ENCODE results near the gene SHB.

Gene SHB

DNA sequence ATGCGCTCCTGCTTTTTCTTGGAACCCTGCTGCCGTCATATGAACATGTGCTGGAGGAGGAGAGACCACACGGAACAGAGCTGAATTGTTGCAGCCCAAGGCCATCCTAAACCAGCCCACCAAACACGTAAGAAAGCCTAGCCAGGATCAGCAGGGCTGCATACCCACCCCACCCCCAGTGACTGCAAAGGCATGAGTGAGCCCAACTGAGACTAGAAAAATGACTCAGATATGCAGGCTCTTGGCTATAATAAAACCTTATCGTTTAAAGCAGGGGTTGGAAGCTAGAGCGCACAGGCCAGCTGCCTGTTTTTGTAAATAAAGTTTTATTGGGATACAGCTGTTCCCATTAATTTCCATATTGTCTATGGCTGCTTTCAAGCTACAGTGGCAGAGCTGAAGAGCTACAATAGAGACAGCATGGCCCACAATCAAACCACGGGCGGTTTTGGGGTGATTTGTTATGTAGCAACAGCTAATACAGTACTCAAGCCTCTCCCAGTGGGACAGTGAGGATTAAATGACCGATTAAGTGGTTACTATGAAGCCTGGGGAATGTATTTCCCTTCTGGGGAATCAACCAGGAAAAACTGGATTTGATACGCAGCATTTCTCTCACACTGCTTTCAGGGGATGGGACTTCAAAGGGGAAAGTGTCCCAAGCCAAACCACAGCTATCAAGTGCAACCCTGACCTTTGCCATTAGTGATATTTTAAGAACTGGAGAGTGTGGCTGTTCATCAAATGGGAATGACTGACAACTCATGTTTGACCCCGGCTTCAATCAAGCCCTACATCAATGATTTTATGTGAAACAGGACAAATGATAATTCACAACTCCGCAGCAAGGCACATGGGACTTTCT, 6.3 kb downstream of the SHB start:
- no peak overlapping the region for H3K27ac Mint-ChIP-seq
- H3K4me3 Mint-ChIP-seq = no peak overlapping the region
- H3K36me3 Mint-ChIP-seq = no peaks in the 10 kb centered on the region
- ATAC-seq (ENCODE audit: low read depth) (no peak), DNase-seq (ENCODE audit: low spot score in 2 of 2) (no peak)
- H3K27me3 Mint-ChIP-seq = peaks cover 24% of the 10 kb centered on the region
- peaks cover 24% of the 10 kb centered on the region for H3K4me1 Mint-ChIP-seq
- no peaks in the 10 kb centered on the region for H3K9me3 Mint-ChIP-seq

DNA sequence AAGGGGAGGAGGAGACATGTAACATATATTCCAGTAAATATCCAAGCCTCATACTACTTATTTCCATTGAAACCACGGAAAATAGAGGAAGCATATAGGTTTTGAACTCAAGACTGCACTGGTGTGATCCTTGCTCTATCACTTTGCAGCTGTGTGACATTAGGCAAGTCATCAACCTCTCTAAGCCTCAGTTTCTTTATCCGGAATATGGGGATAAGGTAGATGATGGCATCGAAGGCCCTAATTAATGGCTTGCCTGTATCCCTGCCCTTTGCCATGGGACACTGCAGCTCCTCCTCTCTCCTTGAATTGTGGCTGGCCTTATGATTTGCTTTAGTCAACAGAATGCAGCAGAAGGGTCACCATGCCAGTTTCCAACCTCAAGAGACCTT, 6.9 kb downstream of the SHB start:
- ATAC-seq (ENCODE audit: low read depth) (no peak), DNase-seq (ENCODE audit: low spot score in 2 of 2) (no peak)
- Mint-ChIP-seq H3K36me3 (no peaks in the 10 kb centered on the region), H3K9me3 (no peaks in the 10 kb centered on the region), H3K4me3 (no peak overlapping the region), H3K27me3 (peaks cover 22% of the 10 kb centered on the region), H3K27ac (no peak overlapping the region), H3K4me1 (peaks cover 24% of the 10 kb centered on the region)

DNA sequence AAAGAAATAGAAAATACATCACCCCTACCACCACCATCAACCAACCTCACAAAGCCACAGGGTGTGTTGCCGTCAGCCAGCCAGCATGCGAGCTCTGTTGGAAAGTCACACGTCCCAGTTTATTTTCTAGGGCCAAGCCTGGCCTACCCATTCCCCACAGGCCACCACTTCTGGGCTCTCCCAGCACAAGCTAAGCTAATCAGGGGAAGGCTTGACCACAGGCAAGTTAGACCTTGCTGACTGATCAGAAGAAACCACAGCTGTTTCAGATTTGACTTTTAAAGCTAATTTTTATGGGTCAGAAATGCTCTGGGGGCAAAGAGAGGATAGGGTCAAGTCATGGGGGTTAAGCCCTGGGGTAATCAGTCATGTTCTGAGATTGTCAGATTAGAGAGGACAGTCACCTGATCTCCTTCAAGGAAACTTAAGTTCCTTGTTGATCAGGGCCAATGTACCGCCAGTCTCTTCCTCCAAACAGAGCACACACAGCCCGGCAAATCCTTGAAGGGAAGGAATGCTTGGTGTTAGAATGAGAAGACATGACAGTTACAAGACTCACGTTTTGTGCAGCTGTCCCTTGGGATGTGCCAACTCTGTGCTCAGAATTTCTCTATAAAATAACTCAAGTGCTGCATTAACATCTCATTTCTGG, 7.6 kb downstream of the SHB start:
- DNase-seq (ENCODE audit: low spot score in 2 of 2) (no peak), ATAC-seq (ENCODE audit: low read depth) (no peak)
- H3K4me1 Mint-ChIP-seq = peaks cover 18% of the 10 kb centered on the region
- peaks cover 16% of the 10 kb centered on the region for H3K27me3 Mint-ChIP-seq
- H3K4me3 Mint-ChIP-seq = no peak overlapping the region
- no peak overlapping the region for H3K27ac Mint-ChIP-seq
- H3K36me3 Mint-ChIP-seq = no peaks in the 10 kb centered on the region
- no peaks in the 10 kb centered on the region for H3K9me3 Mint-ChIP-seq

DNA sequence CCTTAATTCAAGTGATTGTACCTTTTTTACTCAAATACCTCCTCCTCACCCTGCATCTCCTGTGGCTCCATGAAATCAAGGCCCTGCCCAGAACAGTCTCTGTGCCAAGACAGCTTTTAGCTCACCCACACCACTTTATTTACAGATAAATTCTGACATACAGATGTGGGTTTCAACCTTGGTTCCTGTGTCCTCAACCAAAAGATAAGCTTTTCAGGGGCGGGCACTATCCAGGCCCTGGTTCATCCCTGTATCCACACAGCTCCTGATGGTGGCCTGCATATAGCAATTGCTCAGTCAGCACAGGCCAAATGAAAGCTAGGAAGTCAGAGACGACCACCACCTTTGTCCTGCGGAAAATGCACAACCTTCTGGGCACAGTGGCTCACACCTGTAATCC, 8.3 kb downstream of the SHB start:
- peaks cover 15% of the 10 kb centered on the region for H3K4me1 Mint-ChIP-seq
- H3K27ac Mint-ChIP-seq = no peak overlapping the region
- DNase-seq (ENCODE audit: low spot score in 2 of 2) = no peak
- ATAC-seq (ENCODE audit: low read depth) = no peak
- no peaks in the 10 kb centered on the region for H3K36me3 Mint-ChIP-seq
- no peaks in the 10 kb centered on the region for H3K9me3 Mint-ChIP-seq
- peaks cover 12% of the 10 kb centered on the region for H3K27me3 Mint-ChIP-seq
- H3K4me3 Mint-ChIP-seq = no peak overlapping the region

DNA sequence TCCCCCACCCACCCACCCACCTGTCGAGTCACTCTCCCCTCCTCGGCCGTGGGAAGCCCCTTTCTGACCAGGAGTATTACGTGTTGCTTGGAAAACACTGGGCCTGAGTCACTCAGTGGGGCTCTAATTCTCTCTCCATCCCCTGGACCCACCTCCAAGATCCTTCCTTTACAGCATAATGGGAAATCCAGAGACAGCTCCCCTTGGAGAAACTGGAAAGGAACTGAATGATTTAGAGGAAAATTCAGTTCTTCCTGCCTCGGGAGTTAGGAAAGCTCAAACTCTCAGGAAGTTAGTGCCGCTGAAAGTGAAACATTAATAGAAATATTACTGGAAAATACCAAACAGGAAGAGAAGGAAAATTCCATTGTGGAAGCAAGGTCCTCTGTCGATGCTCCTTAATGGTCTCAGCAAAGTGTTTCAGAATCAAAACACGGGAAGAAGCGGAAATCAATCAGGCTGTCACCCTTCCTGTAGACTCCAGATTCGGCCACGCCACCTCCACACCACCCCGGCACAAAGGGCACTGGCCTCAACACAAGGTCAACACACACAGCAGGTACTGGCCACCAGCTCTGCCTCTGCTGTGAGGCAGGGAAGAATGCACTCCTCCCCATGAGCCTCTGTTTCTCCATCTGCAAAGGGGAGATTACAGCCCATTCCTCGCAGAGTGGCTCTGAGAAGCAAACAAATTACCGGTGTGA, 9.6 kb downstream of the SHB start:
- DNase-seq (ENCODE audit: low spot score in 2 of 2) (no peak), ATAC-seq (ENCODE audit: low read depth) (no peak)

DNA sequence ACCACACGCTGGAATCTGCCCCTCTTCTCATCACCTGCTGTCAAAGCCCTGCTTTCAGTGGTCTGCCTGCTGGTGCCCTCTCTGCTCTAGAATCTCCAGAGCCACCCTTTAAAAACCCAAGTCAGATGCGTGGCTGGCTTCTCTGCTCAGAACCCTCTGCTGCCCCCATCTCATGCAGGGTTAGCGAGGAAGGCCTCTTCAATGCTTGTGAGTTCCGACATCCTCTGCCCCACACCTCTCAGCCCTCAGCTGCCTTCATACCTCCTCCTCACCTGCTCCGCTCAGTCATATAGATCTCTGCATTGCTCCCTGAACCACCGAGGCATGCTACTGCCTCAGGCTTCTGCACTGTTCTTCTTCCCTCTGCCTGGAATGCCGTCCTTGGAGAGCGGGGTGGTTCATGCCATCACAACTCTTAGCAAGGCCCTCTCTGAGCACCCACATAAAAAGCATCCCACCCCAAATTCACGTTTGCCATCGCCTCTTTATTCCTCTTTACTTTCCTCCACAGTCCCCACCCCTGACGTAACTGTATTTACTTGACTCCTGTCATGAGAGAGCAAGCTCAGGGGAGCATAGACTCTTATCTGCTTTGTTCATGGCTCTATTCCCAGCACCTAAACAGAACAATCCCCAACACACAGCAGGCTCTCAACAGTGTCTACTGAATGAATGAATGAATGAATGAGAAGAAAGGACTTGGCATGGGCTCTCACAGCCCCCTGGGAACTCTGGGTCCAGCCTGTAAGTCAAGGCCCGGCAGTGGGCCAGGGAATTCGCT, 10.4 kb downstream of the SHB start:
- DNase-seq (ENCODE audit: low spot score in 2 of 2) (no peak), ATAC-seq (ENCODE audit: low read depth) (no peak)
- Mint-ChIP-seq H3K4me3 (no peak overlapping the region), H3K36me3 (no peaks in the 10 kb centered on the region), H3K9me3 (no peaks in the 10 kb centered on the region), H3K4me1 (peaks cover 14% of the 10 kb centered on the region), H3K27ac (no peak overlapping the region), H3K27me3 (peaks cover 14% of the 10 kb centered on the region)

More for the DNA sequence above, 9.6 kb downstream of the SHB start:
- H3K9me3 Mint-ChIP-seq = no peaks in the 10 kb centered on the region
- no peak overlapping the region for H3K4me3 Mint-ChIP-seq
- no peak overlapping the region for H3K27ac Mint-ChIP-seq
- no peaks in the 10 kb centered on the region for H3K36me3 Mint-ChIP-seq
- H3K27me3 Mint-ChIP-seq = peaks cover 14% of the 10 kb centered on the region
- H3K4me1 Mint-ChIP-seq = peaks cover 14% of the 10 kb centered on the region

DNA sequence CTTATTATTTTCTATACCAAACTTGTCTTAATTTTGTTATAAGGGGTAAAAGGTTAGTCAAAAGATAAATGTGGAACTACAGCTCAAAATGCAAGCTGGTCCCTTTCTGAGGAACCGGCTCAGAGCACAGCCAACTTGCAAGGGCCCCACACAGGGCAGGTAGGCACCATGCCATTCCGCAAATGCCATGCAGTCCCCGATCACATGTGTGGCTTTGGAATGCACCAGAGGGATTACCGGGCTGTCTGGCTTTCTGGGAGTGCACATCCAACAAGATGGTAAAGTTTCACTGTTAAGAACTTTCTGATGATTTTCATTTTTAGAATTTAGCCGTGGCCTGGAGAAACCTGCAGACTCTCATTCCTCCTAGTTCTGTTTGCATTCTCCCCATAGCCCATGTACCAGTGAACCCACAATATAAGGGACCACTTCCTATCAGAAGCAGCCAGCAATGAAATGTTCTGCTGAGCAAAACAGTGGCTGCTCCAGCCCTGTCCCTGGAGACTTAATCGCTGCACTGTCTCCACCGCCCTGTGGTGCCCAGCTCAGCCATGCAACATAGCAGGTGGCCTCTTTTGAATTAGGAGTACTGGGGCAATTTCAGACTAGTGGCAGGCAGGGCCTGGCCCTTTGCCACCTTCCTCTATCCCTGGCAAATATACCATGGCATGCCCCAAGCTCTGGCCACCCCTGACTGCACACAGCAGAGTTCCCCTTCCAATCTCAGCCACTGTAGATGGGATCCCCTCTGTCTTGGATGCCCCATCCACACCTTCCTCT, 11.4 kb downstream of the SHB start:
- ATAC-seq (ENCODE audit: low read depth) (peak; percentile 57), DNase-seq (ENCODE audit: low spot score in 2 of 2) (no peak)
- Mint-ChIP-seq H3K27ac (no peak overlapping the region), H3K27me3 (peaks cover 12% of the 10 kb centered on the region), H3K4me3 (no peak overlapping the region), H3K36me3 (no peaks in the 10 kb centered on the region), H3K4me1 (peaks cover 14% of the 10 kb centered on the region), H3K9me3 (no peaks in the 10 kb centered on the region)

DNA sequence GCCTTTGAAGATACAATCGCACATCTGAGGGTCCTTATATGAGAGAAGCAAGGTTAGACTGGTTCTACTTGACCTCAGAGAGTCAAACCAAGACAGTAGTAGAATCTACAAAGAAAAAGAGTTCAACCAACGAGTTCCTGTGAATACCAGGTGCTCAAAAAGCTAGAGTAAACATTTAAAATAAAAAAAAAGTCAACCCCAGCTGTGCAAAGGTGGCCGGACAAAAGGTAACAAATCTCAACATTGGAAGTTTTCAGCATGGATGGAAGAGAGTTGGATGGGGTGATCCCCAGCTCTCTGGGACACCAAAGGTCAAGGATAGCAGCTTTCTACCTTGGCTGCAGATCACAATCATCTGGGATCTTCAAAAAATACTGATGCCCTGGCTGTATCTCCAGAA, 14.4 kb downstream of the SHB start:
- Mint-ChIP-seq H3K9me3 (no peaks in the 10 kb centered on the region), H3K4me1 (peaks cover 14% of the 10 kb centered on the region), H3K4me3 (no peak overlapping the region), H3K27ac (no peak overlapping the region), H3K36me3 (no peaks in the 10 kb centered on the region), H3K27me3 (peaks cover 11% of the 10 kb centered on the region)
- no peak for ATAC-seq (ENCODE audit: low read depth)
- no peak for DNase-seq (ENCODE audit: low spot score in 2 of 2)

DNA sequence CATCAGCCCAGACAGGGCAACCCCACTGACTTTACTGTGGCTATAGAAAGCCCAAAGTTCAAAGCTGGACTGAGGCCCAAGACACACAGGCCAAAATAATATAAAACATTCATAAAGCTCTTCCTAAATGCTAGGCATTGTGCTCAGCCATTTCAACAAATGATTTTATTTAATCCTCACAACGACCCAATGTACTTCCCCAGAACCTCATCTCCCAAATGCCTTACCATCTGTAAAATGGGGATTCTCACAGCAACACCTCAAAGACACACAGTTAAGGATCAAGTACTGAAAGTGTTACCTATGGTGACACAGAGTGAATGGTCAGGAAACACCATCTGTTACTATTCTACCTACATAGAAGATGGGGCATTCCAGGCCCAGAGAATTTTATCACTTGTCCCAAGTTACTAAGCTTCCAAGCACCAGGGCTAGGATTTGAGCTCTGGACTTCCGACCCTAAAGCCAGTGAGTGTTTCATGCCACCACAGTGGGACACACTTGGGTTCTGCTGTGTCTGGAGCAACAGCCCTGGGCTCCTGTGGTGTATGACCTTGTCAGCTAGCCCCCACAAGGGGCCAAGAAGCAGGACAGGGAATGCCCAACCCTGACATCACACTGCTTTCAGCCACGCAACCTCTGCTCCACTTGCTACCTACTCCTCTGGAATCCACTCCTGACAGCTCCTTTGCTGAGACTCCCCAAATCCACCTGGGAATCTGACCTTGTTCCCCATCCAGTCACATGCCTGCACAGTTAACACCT, 15.1 kb downstream of the SHB start:
- Mint-ChIP-seq H3K27me3 (peaks cover 11% of the 10 kb centered on the region), H3K36me3 (no peaks in the 10 kb centered on the region), H3K9me3 (no peaks in the 10 kb centered on the region), H3K27ac (no peak overlapping the region), H3K4me1 (peaks cover 14% of the 10 kb centered on the region), H3K4me3 (no peak overlapping the region)
- ATAC-seq (ENCODE audit: low read depth) (no peak), DNase-seq (ENCODE audit: low spot score in 2 of 2) (no peak)

DNA sequence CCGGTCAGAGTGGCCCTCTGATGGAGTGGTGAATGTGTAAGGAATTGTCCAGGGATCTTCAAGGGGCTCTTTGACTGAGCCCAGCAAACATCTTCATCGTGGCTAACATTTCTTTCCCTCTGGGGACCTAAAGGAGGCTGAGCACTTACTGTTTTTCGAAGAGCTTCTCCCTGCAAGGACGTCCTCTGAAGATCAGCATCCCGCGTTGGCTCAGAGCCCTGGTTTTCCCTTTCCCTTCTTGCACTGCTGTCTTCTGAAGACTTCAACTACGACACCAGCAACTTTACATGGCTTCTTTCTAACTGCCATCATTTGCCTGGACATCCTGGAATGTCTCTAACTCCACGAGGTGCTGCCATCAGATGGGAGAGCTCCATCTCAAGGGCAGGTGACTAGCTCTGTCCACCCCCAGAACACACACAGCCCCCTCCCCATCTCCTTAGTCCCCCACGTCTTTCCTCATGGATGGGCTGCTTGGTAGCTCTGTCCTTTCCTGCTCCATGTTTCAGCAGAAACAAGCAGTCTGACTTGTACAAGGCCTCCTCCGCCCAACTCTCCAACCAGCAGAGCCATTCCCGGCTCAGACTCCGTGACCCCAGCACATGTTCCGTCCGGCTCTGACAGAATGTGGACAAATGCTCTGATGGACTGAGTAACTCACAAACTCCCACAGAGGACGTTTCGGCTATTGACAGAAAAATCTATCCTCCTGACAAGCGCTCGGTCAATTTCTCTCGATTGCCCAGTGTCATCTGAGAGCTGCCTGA, 17.1 kb downstream of the SHB start:
- Mint-ChIP-seq H3K9me3 (no peaks in the 10 kb centered on the region), H3K36me3 (no peaks in the 10 kb centered on the region), H3K27me3 (peaks cover 9% of the 10 kb centered on the region), H3K4me1 (no peaks in the 10 kb centered on the region), H3K27ac (no peak overlapping the region), H3K4me3 (no peak overlapping the region)
- no peak for DNase-seq (ENCODE audit: low spot score in 2 of 2)
- no peak for ATAC-seq (ENCODE audit: low read depth)

DNA sequence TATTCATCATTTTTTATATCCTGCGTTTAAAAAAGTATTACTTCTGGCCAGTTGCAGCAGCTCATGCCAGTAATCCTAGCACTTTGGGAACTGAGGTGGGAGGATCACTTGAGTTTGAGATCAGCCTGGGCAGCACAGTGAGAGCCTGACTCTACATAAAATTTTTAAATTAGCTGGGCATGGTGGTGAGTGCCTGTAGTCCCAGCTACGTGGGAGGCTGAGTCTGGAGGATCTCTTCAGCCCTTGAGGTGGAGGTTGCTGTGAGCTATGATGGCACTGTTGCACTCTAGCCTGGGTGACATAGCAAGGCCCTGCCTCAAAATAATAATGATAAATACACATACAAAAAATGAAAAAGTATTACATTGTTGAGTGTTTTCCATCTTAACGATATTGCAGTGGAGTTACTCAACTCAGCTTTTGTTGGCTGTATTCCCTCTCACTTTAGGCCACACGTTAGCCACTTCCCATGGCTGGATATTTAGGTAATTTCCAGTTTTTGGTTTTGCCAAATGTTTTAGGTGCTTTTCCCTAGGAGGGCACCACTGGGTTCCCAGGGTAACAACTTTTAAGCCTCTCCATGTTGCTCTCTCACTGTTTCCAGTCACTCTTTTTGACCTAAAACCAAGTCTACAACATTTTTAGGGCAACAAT, 20.6 kb downstream of the SHB start:
- no peak overlapping the region for H3K4me3 Mint-ChIP-seq
- DNase-seq (ENCODE audit: low spot score in 2 of 2) = no peak
- H3K36me3 Mint-ChIP-seq = no peaks in the 10 kb centered on the region
- no peaks in the 10 kb centered on the region for H3K9me3 Mint-ChIP-seq
- ATAC-seq (ENCODE audit: low read depth) = no peak
- peaks cover 2% of the 10 kb centered on the region for H3K27me3 Mint-ChIP-seq
- no peaks in the 10 kb centered on the region for H3K4me1 Mint-ChIP-seq
- no peak overlapping the region for H3K27ac Mint-ChIP-seq
